OCI-LY1 (cell line): Measurements from ENCODE around the gene KCNK1.

ENCODE experiments used
- H2AFZ ChIP-seq: fragments of 200-600 bp; sonication (generic), shearing (Covaris generic); 2 replicates; pipeline ENCODE4 v1.6.0; 2014; ENCODE audit warnings: antibody characterized with exemption, mild to moderate bottlenecking, low read length
- H3F3A ChIP-seq: fragments of 200-600 bp; sonication (generic), shearing (Covaris generic); 2 replicates; pipeline ENCODE4 v1.6.0; 2014; ENCODE audit warnings: mild to moderate bottlenecking, antibody characterized with exemption, low read length, moderate library complexity; ENCODE audit not compliant: insufficient read depth
- H3K27ac ChIP-seq: fragments of 200-600 bp; sonication (generic); 2 replicates; pipeline ENCODE4 v1.5.1; 2014; ENCODE audit warnings: low read length, mixed run types, mild to moderate bottlenecking, low read depth; ENCODE audit not compliant: poor library complexity, severe bottlenecking
- H3K27me3 ChIP-seq: fragments of 200-600 bp; sonication (generic); 2 replicates; pipeline ENCODE4 v1.6.0; 2014; ENCODE audit warnings: antibody characterized with exemption, mild to moderate bottlenecking, low read length, moderate library complexity; ENCODE audit not compliant: insufficient read depth
- H3K36me3 ChIP-seq: fragments of 200-600 bp; sonication (generic); 2 replicates; pipeline ENCODE4 v1.6.1; 2014; ENCODE audit warnings: mild to moderate bottlenecking, antibody characterized with exemption, low read length, moderate library complexity, mixed read lengths; ENCODE audit not compliant: insufficient read depth
- H3K4me1 ChIP-seq: fragments of 200-600 bp; sonication (generic); 2 replicates; pipeline ENCODE4 v1.5.1; 2014; ENCODE audit warnings: mild to moderate bottlenecking, low read length, moderate library complexity; ENCODE audit not compliant: insufficient read depth, severe bottlenecking
- H3K4me2 ChIP-seq: fragments of 200-600 bp; sonication (generic), shearing (Covaris generic); 2 replicates; pipeline ENCODE4 v1.6.1; 2014; ENCODE audit warnings: low read length
- H3K4me3 ChIP-seq: fragments of 200-600 bp; sonication (generic); 2 replicates; pipeline ENCODE4 v1.5.1; 2014; ENCODE audit warnings: low read length, low read depth, mild to moderate bottlenecking, mixed read lengths; ENCODE audit not compliant: poor library complexity, severe bottlenecking
- H3K79me2 ChIP-seq: fragments of 200-600 bp; shearing (Covaris generic); 2 replicates; pipeline ENCODE4 v1.6.1; 2016; ENCODE audit warnings: mixed run types, low read length, mixed read lengths; ENCODE audit not compliant: insufficient read depth
- H3K9ac ChIP-seq: fragments of 200-600 bp; sonication (generic), shearing (Covaris generic); 2 replicates; pipeline ENCODE4 v1.6.1; 2014; ENCODE audit warnings: mild to moderate bottlenecking, low read length, mixed read lengths
- H3K9me2 ChIP-seq: fragments of 200-600 bp; sonication (generic), shearing (Covaris generic); 2 replicates; pipeline ENCODE4 v1.6.1; 2014; ENCODE audit warnings: low read depth, mild to moderate bottlenecking, low read length, mixed read lengths
- H3K9me3 ChIP-seq: fragments of 200-600 bp; shearing (Covaris generic); 2 replicates; pipeline ENCODE4 v1.6.1; 2014; ENCODE audit warnings: low read length, mixed read lengths
- H4K20me1 ChIP-seq: fragments of 200-600 bp; sonication (generic), shearing (Covaris generic); 2 replicates; pipeline ENCODE4 v1.6.0; 2016; ENCODE audit warnings: mild to moderate bottlenecking, low read length; ENCODE audit not compliant: insufficient read depth
- CTCF ChIP-seq: fragments of 200-600 bp; sonication (generic), shearing (Covaris generic); IDR thresholded peaks from 2 replicates; pipeline ENCODE4 v1.5.1; 2017; ENCODE audit warnings: mild to moderate bottlenecking, antibody characterized with exemption, low read length, moderate library complexity, mixed read lengths
- EZH2 ChIP-seq: fragments of 200-600 bp; sonication (generic), shearing (Covaris generic); IDR thresholded peaks from 2 replicates; pipeline ENCODE4 v1.8.0; 2017; ENCODE audit warnings: borderline replicate concordance, mixed run types, mild to moderate bottlenecking, antibody characterized with exemption, low read length, moderate library complexity, mixed read lengths

KCNK1 gene

GRCh38 chr1:233656687-233657086, 42.8 kb downstream of the KCNK1 start:
- no peaks in the 10 kb centered on the region for H3K27me3 ChIP-seq
- no peaks in the 10 kb centered on the region for H3F3A ChIP-seq
- H4K20me1 ChIP-seq: no peaks in the 10 kb centered on the region
- no peaks in the 10 kb centered on the region for H3K9me2 ChIP-seq
- H3K4me2 ChIP-seq: no peak overlapping the region
- H3K79me2 ChIP-seq: no peaks in the 10 kb centered on the region
- no peak overlapping the region for H2AFZ ChIP-seq
- no peak for TF ChIP-seq CTCF
- no peak for TF ChIP-seq EZH2
- H3K36me3 ChIP-seq: no peaks in the 10 kb centered on the region
- H3K4me3 ChIP-seq: no peak overlapping the region
- no peak overlapping the region for H3K9ac ChIP-seq
- H3K4me1 ChIP-seq: no peaks in the 10 kb centered on the region
- H3K27ac ChIP-seq: no peak overlapping the region
- no peaks in the 10 kb centered on the region for H3K9me3 ChIP-seq

GRCh38 chr1:233657466-233657865, 43.6 kb downstream of the KCNK1 start:
- Histone ChIP-seq H3K27me3 (no peaks in the 10 kb centered on the region), H3K9me2 (no peaks in the 10 kb centered on the region), H3K79me2 (no peaks in the 10 kb centered on the region), H2AFZ (no peak overlapping the region), H3F3A (no peaks in the 10 kb centered on the region), H3K9me3 (no peaks in the 10 kb centered on the region), H3K4me2 (no peak overlapping the region), H3K4me3 (no peak overlapping the region), H3K9ac (no peak overlapping the region), H3K36me3 (no peaks in the 10 kb centered on the region), H3K4me1 (no peaks in the 10 kb centered on the region), H4K20me1 (no peaks in the 10 kb centered on the region), H3K27ac (no peak overlapping the region)
- TF ChIP-seq EZH2 (no peak), CTCF (no peak)

GRCh38 chr1:233659495-233659894, 45.6 kb downstream of the KCNK1 start:
- no peak overlapping the region for H3K4me3 ChIP-seq
- no peak overlapping the region for H3K9ac ChIP-seq
- H3K9me3 ChIP-seq: no peaks in the 10 kb centered on the region
- no peaks in the 10 kb centered on the region for H3K4me1 ChIP-seq
- H3K9me2 ChIP-seq: no peaks in the 10 kb centered on the region
- no peak overlapping the region for H2AFZ ChIP-seq
- no peaks in the 10 kb centered on the region for H3K27me3 ChIP-seq
- no peaks in the 10 kb centered on the region for H3K79me2 ChIP-seq
- no peaks in the 10 kb centered on the region for H4K20me1 ChIP-seq
- no peak overlapping the region for H3K27ac ChIP-seq
- H3K36me3 ChIP-seq: no peaks in the 10 kb centered on the region
- H3K4me2 ChIP-seq: no peak overlapping the region
- no peaks in the 10 kb centered on the region for H3F3A ChIP-seq
- TF ChIP-seq EZH2 (no peak), CTCF (no peak)
